Mesothelial cell of epicardium (in vitro differentiated cells): ENCODE results near the gene USE1. TPM values are rescaled to one million over a fixed set of nuclear protein-coding genes. Genes with fewer than 3 reads are reported as not detected.

ENCODE experiments used
- DNase-seq, 2 experiments: peaks; one replicate each; pipeline ENCODE4 v3.0.0; 2021; ENCODE audit warnings: low spot score in 2 of 2; ENCODE audit not compliant: unreplicated experiment in 2 of 2
- H3K27ac Mint-ChIP-seq: 2 replicates; pipeline ENCODE4 v1.8.0; 2021; ENCODE audit warnings: mixed read lengths
- H3K27me3 Mint-ChIP-seq: 2 replicates; pipeline ENCODE4 v1.8.0; 2021; ENCODE audit warnings: low read depth, mixed read lengths
- H3K36me3 Mint-ChIP-seq: 2 replicates; pipeline ENCODE4 v1.8.0; 2021; ENCODE audit warnings: mixed read lengths
- H3K4me1 Mint-ChIP-seq: 2 replicates; pipeline ENCODE4 v1.8.0; 2021; ENCODE audit warnings: mixed read lengths
- H3K4me3 Mint-ChIP-seq: 2 replicates; pipeline ENCODE4 v1.8.0; 2021; ENCODE audit warnings: mild to moderate bottlenecking, moderate library complexity, mixed read lengths
- H3K9me3 Mint-ChIP-seq: 2 replicates; pipeline ENCODE4 v1.8.0; 2021; ENCODE audit warnings: mixed read lengths
- CTCF ChIP-seq: fragments of 200-600 bp; sonication (generic); IDR thresholded peaks from one replicate; pipeline ENCODE4 v1.5.0; 2021; ENCODE audit warnings: antibody characterized with exemption; ENCODE audit not compliant: unreplicated experiment
- total RNA-seq: library from RNA; stranded (reverse); gene quantifications from 3 replicates; pipeline ENCODE4 v1.2.1, GENCODE V29; 2021

Gene USE1
- total RNA-seq, 1 donor from 2014 or later, result 25.8 TPM

DNA sequence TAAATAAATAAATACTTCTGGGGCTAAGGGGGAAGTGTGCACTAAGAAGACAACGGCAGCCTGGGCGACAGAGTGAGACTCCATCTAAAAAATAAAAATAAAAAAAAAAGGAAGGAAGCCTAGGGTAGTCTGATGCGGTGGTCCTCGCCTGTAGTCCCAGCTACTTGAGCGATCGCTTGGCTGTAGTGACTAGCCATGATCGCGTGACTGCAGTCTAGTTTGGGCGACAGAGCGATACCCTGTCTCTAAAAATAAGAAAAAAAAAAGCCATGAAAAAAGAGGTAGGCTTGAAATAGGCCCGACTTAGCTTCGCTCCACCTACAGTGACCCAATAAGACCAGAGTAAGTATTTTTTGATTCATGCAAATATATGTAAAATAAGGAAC lies 51.4 kb downstream of the USE1 start:
- peak overlapping the region; percentile 89 for H3K4me3 Mint-ChIP-seq
- no peak for DNase-seq
- H3K27ac Mint-ChIP-seq, result peak overlapping the region; percentile 85
- no peaks in the 10 kb centered on the region for H3K27me3 Mint-ChIP-seq
- H3K4me1 Mint-ChIP-seq, result peaks cover 8% of the 10 kb centered on the region
- TF ChIP-seq CTCF, result no peak
- no peaks in the 10 kb centered on the region for H3K9me3 Mint-ChIP-seq
- H3K36me3 Mint-ChIP-seq, result peaks cover 8% of the 10 kb centered on the region

- H3K4me3 Mint-ChIP-seq, result peak within 1 kb of the TSS; percentile 89
- no peak for TF ChIP-seq CTCF
- no peaks in the 10 kb centered on the region for H3K27me3 Mint-ChIP-seq
- peaks cover 8% of the 10 kb centered on the region for H3K4me1 Mint-ChIP-seq
- H3K36me3 Mint-ChIP-seq, result peaks cover 8% of the 10 kb centered on the region
- H3K9me3 Mint-ChIP-seq, result no peaks in the 10 kb centered on the region
- DNase-seq, result peak; percentile 84 to 91
- peak within 1 kb of the TSS; percentile 85 for H3K27ac Mint-ChIP-seq
These were observed 52.0 kb downstream of the USE1 start, which contains the start of gene BABAM1 for GRCh38 chr19:17266975-17267788. Gene BABAM1, plus strand, starts transcription at chr19:17267443. Its CDS starts 1,364 bp downstream, at chr19:17268807.

- no peak for DNase-seq
- Mint-ChIP-seq H3K27ac (no peak overlapping the region), H3K9me3 (no peaks in the 10 kb centered on the region), H3K4me3 (peak overlapping the region; percentile 89), H3K4me1 (peaks cover 8% of the 10 kb centered on the region), H3K36me3 (peaks cover 10% of the 10 kb centered on the region), H3K27me3 (no peaks in the 10 kb centered on the region)
- TF ChIP-seq CTCF, result no peak
These were observed 53.6 kb downstream of the USE1 start for GRCh38 chr19:17268754-17269153.

Other genes starting within 250 kb of the USE1 start
- 38.8 to 43.0 TPM (median 40.9 TPM) in 3 replicates for gene CPAMD8, start 188.5 kb upstream of the USE1 start, total RNA-seq
- gene HAUS8, start 139.9 kb upstream of the USE1 start, total RNA-seq, result 11.9 to 14.7 TPM (median 13.3 TPM) in 3 replicates
- 86.0 to 90.8 TPM (median 87.7 TPM) in 3 replicates for gene MYO9B, start 139.6 kb upstream of the USE1 start, total RNA-seq
- 14.3 to 19.2 TPM (median 16.2 TPM) in 3 replicates for gene OCEL1, start 10.9 kb downstream of the USE1 start, total RNA-seq
- 59.1 to 61.8 TPM (median 61.2 TPM) in 3 replicates for gene NR2F6, start 30.6 kb downstream of the USE1 start, total RNA-seq
- gene USHBP1, start 49.4 kb downstream of the USE1 start, total RNA-seq, result 0.45 TPM in 1 of 3 replicates, not detected in the others
- gene BABAM1, start 52.1 kb downstream of the USE1 start, total RNA-seq, result 91.6 to 98.6 TPM (median 92.2 TPM) in 3 replicates
- gene ANKLE1, start 66.5 kb downstream of the USE1 start, total RNA-seq, result 3.6 to 4.1 TPM (median 3.7 TPM) in 3 replicates
- 25.4 to 26.4 TPM (median 26.1 TPM) in 3 replicates for gene ABHD8, start 88.1 kb downstream of the USE1 start, total RNA-seq
- gene MRPL34, start 90.5 kb downstream of the USE1 start, total RNA-seq, result 47.7 to 51.0 TPM (median 50.1 TPM) in 3 replicates
- 37.3 to 39.6 TPM (median 38.3 TPM) in 3 replicates for gene DDA1, start 94.2 kb downstream of the USE1 start, total RNA-seq
- gene ANO8, start 119.5 kb downstream of the USE1 start, total RNA-seq, result 42.1 to 43.7 TPM (median 43.5 TPM) in 3 replicates
- gene GTPBP3, start 122.2 kb downstream of the USE1 start, total RNA-seq, result 42.5 to 47.0 TPM (median 45.0 TPM) in 3 replicates
- gene PLVAP, start 162.0 kb downstream of the USE1 start, total RNA-seq, result 0.93 to 1.1 TPM (median 0.94 TPM) in 3 replicates
- gene CCDC194, start 178.8 kb downstream of the USE1 start, total RNA-seq, result 8.7 to 11.9 TPM (median 10.9 TPM) in 3 replicates
- 326 to 362 TPM (median 360 TPM) in 3 replicates for gene BST2, start 190.3 kb downstream of the USE1 start, total RNA-seq
- gene MVB12A, start 204.7 kb downstream of the USE1 start, total RNA-seq, result 53.5 to 57.2 TPM (median 54.5 TPM) in 3 replicates
- gene TMEM221, start 233.3 kb downstream of the USE1 start, total RNA-seq, result 4.8 to 6.0 TPM (median 5.1 TPM) in 3 replicates
- not detected in 3 replicates for gene NXNL1, start 245.6 kb downstream of the USE1 start, total RNA-seq